ENCODE data around the gene PRX.

PRX gene

DNA sequence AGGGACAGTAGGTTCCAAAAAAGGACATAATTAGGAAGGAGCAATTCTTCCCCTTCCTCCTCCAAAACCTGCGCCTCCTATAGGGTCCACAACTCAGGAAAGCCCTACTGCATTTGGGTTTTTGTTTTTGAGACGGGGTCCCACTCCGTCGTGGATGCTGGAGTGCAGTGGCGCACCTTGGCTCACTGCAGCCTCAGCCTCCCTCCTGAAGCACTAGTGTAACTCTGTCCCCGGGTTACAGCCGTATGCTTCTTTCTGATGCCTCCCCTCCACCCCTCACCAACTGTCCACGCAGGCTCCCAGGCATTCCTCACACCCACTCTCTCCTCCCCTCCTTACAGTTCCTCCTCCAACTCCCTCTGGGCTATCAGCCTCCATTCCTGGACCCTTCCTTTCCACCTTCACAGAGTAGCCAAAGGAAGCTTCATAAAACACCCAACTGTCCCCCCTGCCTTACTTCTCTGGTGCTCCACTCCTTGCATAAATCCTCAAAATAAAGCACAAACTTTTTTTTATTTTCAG, 33.1 kb upstream of the PRX start:
- peak overlapping the region; percentile 85 for H2AK5ac ChIP-seq (ENCODE audit: low read depth, low read length)
- H3K9me3 ChIP-seq (replicated peaks in 1 of 2; ENCODE audit: control insufficient read depth in 2 of 2, insufficient read depth in 1 of 2, low read depth in 1 of 2, low read length in 2 of 2): no peaks in the 10 kb centered on the region
- H2BK5ac ChIP-seq (ENCODE audit: low read length): no peak overlapping the region
- no peak overlapping the region for H3K9ac ChIP-seq (ENCODE audit: low read depth, low read length, poor library complexity)
- H4K91ac ChIP-seq (ENCODE audit: low read depth, low read length, poor library complexity): no peak overlapping the region
- no peak overlapping the region for H3K14ac ChIP-seq (ENCODE audit: low read length)
- no peak overlapping the region for H2BK12ac ChIP-seq (ENCODE audit: low read length)
- peak overlapping the region; percentile 82 for H3K18ac ChIP-seq (ENCODE audit: low read length)
- H3K27ac ChIP-seq (replicated peaks; ENCODE audit: low read length): peak overlapping the region; percentile 20
- peak overlapping the region; percentile 17 for H2AFZ ChIP-seq (ENCODE audit: low read length)
- peaks cover 15 to 32% of the 10 kb centered on the region in 2 donors for H3K4me1 ChIP-seq (ENCODE audit: control insufficient read depth in 2 of 2, insufficient read depth in 1 of 2, low read depth in 1 of 2, low read length in 2 of 2)
- H2BK120ac ChIP-seq (ENCODE audit: low read depth, low read length): peak overlapping the region; percentile 13
- WGBS, 2 donors (ENCODE audit: extremely low coverage in 2 of 2, insufficient read length in 2 of 2, insufficient replicate concordance in 1 of 2): no CpG with 5 or more reads among the region's 8 CpGs
- no peak overlapping the region for H4K8ac ChIP-seq (ENCODE audit: low read depth, low read length)
- H3K36me3 ChIP-seq (replicated peaks in 1 of 2; ENCODE audit: control insufficient read depth in 2 of 2, insufficient read depth in 2 of 2, low read length in 2 of 2): peaks cover 6 to 14% of the 10 kb centered on the region in 2 donors
- peaks cover 11% of the 10 kb centered on the region for H3K79me1 ChIP-seq (ENCODE audit: low read depth, low read length)
- H3K4ac ChIP-seq (ENCODE audit: low read length): no peak overlapping the region
- no peaks in the 10 kb centered on the region for H3K27me3 ChIP-seq (ENCODE audit: control insufficient read depth in 3 of 3, insufficient read depth in 3 of 3, low read depth in 1 of 3, low read length in 3 of 3)
- H3K4me3 ChIP-seq (ENCODE audit: low read length in 2 of 2): no peak overlapping the region
- H2BK15ac ChIP-seq (ENCODE audit: low read length): peak overlapping the region; percentile 70
- DNase-seq (ENCODE audit: low spot score): no peak
- peak overlapping the region; percentile 29 for H3K23ac ChIP-seq (ENCODE audit: low read depth, low read length, poor library complexity)
- H3K4me2 ChIP-seq (ENCODE audit: insufficient read depth, low read length, poor library complexity, severe bottlenecking): no peak overlapping the region

DNA sequence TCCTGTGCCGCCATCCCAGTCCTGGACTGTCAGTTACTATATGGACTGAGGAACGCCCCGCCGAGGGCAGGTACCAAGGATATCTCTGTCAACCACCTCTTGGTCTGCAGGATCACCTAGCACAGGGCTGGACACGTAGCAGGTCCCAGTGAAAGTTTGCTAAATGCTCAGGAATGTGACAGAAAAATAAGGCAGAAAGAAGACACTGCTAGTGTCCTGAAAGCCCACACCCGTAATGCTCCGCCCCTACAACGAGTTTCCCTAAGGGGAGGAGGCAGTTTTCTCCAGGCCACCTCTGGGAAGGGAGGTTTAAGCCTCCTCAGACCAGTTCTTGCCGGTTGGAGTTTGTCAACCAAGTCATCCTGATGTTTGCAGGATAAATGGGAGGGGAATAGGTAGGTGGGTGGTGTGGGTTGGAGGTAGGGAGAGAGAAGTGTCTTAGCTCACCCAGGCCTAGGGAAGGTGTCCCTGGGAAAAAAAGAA, 32.6 kb upstream of the PRX start:
- no peak overlapping the region for H2BK15ac ChIP-seq (ENCODE audit: low read length)
- H3K27ac ChIP-seq (replicated peaks; ENCODE audit: low read length): peak overlapping the region; percentile 61
- no peak overlapping the region for H3K4ac ChIP-seq (ENCODE audit: low read length)
- peak overlapping the region; percentile 3 for H2BK12ac ChIP-seq (ENCODE audit: low read length)
- H4K91ac ChIP-seq (ENCODE audit: low read depth, low read length, poor library complexity): no peak overlapping the region
- no peak overlapping the region for H4K8ac ChIP-seq (ENCODE audit: low read depth, low read length)
- no peak overlapping the region for H3K9ac ChIP-seq (ENCODE audit: low read depth, low read length, poor library complexity)
- DNase-seq (ENCODE audit: low spot score): no peak
- peak overlapping the region; percentile 2 for H3K18ac ChIP-seq (ENCODE audit: low read length)
- no peak overlapping the region for H3K4me2 ChIP-seq (ENCODE audit: insufficient read depth, low read length, poor library complexity, severe bottlenecking)
- no peak overlapping the region for H2AK5ac ChIP-seq (ENCODE audit: low read depth, low read length)
- peak overlapping the region; percentile 29 for H3K23ac ChIP-seq (ENCODE audit: low read depth, low read length, poor library complexity)
- peak overlapping the region; percentile 4 for H2BK5ac ChIP-seq (ENCODE audit: low read length)
- peaks cover 11 to 19% of the 10 kb centered on the region in 2 donors for H3K36me3 ChIP-seq (replicated peaks in 1 of 2; ENCODE audit: control insufficient read depth in 2 of 2, insufficient read depth in 2 of 2, low read length in 2 of 2)
- no peak overlapping the region for H3K4me3 ChIP-seq (ENCODE audit: low read length in 2 of 2)
- H3K27me3 ChIP-seq (ENCODE audit: control insufficient read depth in 3 of 3, insufficient read depth in 3 of 3, low read depth in 1 of 3, low read length in 3 of 3): no peaks in the 10 kb centered on the region
- peak overlapping the region; percentile 17 for H2AFZ ChIP-seq (ENCODE audit: low read length)
- H2BK120ac ChIP-seq (ENCODE audit: low read depth, low read length): no peak overlapping the region
- peaks cover 15 to 37% of the 10 kb centered on the region in 2 donors for H3K4me1 ChIP-seq (ENCODE audit: control insufficient read depth in 2 of 2, insufficient read depth in 1 of 2, low read depth in 1 of 2, low read length in 2 of 2)
- no CpG with 5 or more reads among the region's 9 CpGs for WGBS, 2 donors (ENCODE audit: extremely low coverage in 2 of 2, insufficient read length in 2 of 2, insufficient replicate concordance in 1 of 2)
- H3K79me1 ChIP-seq (ENCODE audit: low read depth, low read length): peaks cover 11% of the 10 kb centered on the region
- H3K9me3 ChIP-seq (replicated peaks in 1 of 2; ENCODE audit: control insufficient read depth in 2 of 2, insufficient read depth in 1 of 2, low read depth in 1 of 2, low read length in 2 of 2): no peaks in the 10 kb centered on the region
- H3K14ac ChIP-seq (ENCODE audit: low read length): no peak overlapping the region

DNA sequence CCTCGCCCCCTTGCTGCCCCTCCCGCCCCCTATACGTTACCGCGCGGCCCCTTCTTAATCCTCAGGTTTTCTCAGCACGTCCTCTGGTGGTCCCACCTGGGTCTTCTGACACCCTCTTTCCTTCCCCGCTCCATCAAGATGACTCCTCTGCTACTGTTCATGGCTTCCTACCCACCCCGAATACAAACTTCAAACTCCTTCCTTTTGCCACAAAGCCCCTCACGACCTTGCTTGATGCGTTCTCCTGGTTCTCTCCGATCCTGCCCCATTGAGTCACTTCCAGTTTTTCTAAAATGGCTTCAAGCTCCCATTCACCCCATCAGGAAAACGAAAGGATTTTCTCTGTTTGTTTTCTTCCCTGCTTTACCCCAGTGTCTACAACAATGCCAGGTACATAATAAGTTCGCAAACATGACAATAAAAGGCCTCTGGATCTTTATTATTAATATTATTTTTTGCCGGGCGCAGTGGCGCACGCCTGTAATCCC, 31.7 kb upstream of the PRX start:
- Histone ChIP-seq H3K4ac (ENCODE audit: low read length) (no peak overlapping the region), H4K91ac (ENCODE audit: low read depth, low read length, poor library complexity) (no peak overlapping the region)
- WGBS, 2 donors (ENCODE audit: extremely low coverage in 2 of 2, insufficient read length in 2 of 2, insufficient replicate concordance in 1 of 2): no CpG with 5 or more reads among the region's 18 CpGs

DNA sequence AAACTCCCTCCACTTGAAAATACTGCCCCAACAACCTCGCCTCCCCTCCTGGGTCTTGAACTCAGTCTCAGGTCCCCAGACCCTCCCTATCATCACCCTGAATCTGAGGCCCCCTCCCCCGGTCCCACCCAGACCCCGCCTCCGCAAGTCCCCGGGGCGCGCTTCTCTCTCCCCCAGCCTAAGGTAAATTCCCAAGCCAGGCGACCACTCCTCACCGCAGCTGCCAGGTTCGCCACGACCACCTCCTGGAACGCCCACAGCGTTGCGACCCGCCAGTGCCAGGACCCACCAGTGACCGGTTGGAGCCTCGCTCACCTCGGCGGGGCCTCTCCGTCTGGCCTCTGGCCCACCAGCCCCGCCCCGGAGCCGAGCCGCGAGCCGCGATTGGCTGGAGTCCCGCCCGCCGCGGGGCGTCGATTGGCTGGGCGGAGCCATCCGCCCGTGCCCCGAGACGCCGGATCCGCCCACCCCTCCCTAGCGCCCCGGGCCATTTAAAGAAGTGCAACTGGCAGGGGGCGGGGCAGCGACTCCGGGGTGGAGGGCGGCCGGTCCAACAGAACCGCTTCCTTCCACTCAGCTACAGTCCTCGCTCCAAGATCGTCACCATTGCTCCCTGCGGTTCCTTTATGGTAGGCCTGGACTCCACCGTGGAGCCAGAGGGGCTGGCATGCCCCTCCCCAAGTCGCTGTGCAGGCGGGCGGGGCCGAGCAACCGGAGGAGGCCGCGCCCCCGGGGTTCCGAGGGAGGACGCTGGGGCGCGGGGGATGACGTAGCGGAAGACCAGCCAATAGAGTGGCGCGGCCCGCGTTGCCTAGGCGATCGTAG, 31.0 kb upstream of the PRX start, which contains the start of gene SERTAD3:
Gene SERTAD3, minus strand, starts transcription at position 336 of the 825 bp plus-strand sequence. CDS start 2,255 bp downstream, outside the sequence.
- Histone ChIP-seq H3K79me1 (ENCODE audit: low read depth, low read length) (peaks cover 11% of the 10 kb centered on the region), H2BK12ac (ENCODE audit: low read length) (no peak within 1 kb of the TSS), H3K27me3 (ENCODE audit: control insufficient read depth in 3 of 3, insufficient read depth in 3 of 3, low read depth in 1 of 3, low read length in 3 of 3) (no peaks in the 10 kb centered on the region), H3K23ac (ENCODE audit: low read depth, low read length, poor library complexity) (peak within 1 kb of the TSS; percentile 97), H2AFZ (ENCODE audit: low read length) (peak within 1 kb of the TSS; percentile 99), H2BK5ac (ENCODE audit: low read length) (no peak within 1 kb of the TSS), H3K4ac (ENCODE audit: low read length) (no peak within 1 kb of the TSS), H3K9me3 (replicated peaks in 1 of 2; ENCODE audit: control insufficient read depth in 2 of 2, insufficient read depth in 1 of 2, low read depth in 1 of 2, low read length in 2 of 2) (no peaks in the 10 kb centered on the region), H4K8ac (ENCODE audit: low read depth, low read length) (no peak within 1 kb of the TSS), H2AK5ac (ENCODE audit: low read depth, low read length) (peak within 1 kb of the TSS; percentile 5), H3K4me1 (ENCODE audit: control insufficient read depth in 2 of 2, insufficient read depth in 1 of 2, low read depth in 1 of 2, low read length in 2 of 2) (peaks cover 15 to 37% of the 10 kb centered on the region in 2 donors), H3K14ac (ENCODE audit: low read length) (no peak within 1 kb of the TSS), H2BK120ac (ENCODE audit: low read depth, low read length) (no peak within 1 kb of the TSS), H3K4me2 (ENCODE audit: insufficient read depth, low read length, poor library complexity, severe bottlenecking) (peak within 1 kb of the TSS; percentile 61), H2BK15ac (ENCODE audit: low read length) (no peak within 1 kb of the TSS), H3K4me3 (ENCODE audit: low read length in 2 of 2) (peak within 1 kb of the TSS; percentile 96 to 99), H3K36me3 (replicated peaks in 1 of 2; ENCODE audit: control insufficient read depth in 2 of 2, insufficient read depth in 2 of 2, low read length in 2 of 2) (peaks cover 16 to 29% of the 10 kb centered on the region in 2 donors), H3K9ac (ENCODE audit: low read depth, low read length, poor library complexity) (peak within 1 kb of the TSS; percentile 91), H4K91ac (ENCODE audit: low read depth, low read length, poor library complexity) (no peak within 1 kb of the TSS), H3K27ac (replicated peaks; ENCODE audit: low read length) (peak within 1 kb of the TSS; percentile 93), H3K18ac (ENCODE audit: low read length) (peak within 1 kb of the TSS; percentile 99)
- no CpG with 5 or more reads among the region's 72 CpGs for WGBS, 2 donors (ENCODE audit: extremely low coverage in 2 of 2, insufficient read length in 2 of 2, insufficient replicate concordance in 1 of 2)
- DNase-seq (ENCODE audit: low spot score): peak; percentile 97

More for the DNA sequence above, 31.7 kb upstream of the PRX start:
- Histone ChIP-seq H2BK15ac (ENCODE audit: low read length) (no peak overlapping the region), H3K14ac (ENCODE audit: low read length) (no peak overlapping the region), H3K79me1 (ENCODE audit: low read depth, low read length) (peaks cover 11% of the 10 kb centered on the region), H3K4me1 (ENCODE audit: control insufficient read depth in 2 of 2, insufficient read depth in 1 of 2, low read depth in 1 of 2, low read length in 2 of 2) (peaks cover 15 to 37% of the 10 kb centered on the region in 2 donors), H3K27ac (replicated peaks; ENCODE audit: low read length) (peak overlapping the region; percentile 93), H3K9ac (ENCODE audit: low read depth, low read length, poor library complexity) (no peak overlapping the region), H3K36me3 (replicated peaks in 1 of 2; ENCODE audit: control insufficient read depth in 2 of 2, insufficient read depth in 2 of 2, low read length in 2 of 2) (peaks cover 16 to 28% of the 10 kb centered on the region in 2 donors), H3K27me3 (ENCODE audit: control insufficient read depth in 3 of 3, insufficient read depth in 3 of 3, low read depth in 1 of 3, low read length in 3 of 3) (no peaks in the 10 kb centered on the region), H2BK12ac (ENCODE audit: low read length) (no peak overlapping the region), H3K18ac (ENCODE audit: low read length) (peak overlapping the region; percentile 46), H3K9me3 (replicated peaks in 1 of 2; ENCODE audit: control insufficient read depth in 2 of 2, insufficient read depth in 1 of 2, low read depth in 1 of 2, low read length in 2 of 2) (no peaks in the 10 kb centered on the region), H3K4me2 (ENCODE audit: insufficient read depth, low read length, poor library complexity, severe bottlenecking) (peak overlapping the region; percentile 56), H2BK5ac (ENCODE audit: low read length) (no peak overlapping the region), H3K23ac (ENCODE audit: low read depth, low read length, poor library complexity) (no peak overlapping the region), H2AFZ (ENCODE audit: low read length) (peak overlapping the region; percentile 99), H2AK5ac (ENCODE audit: low read depth, low read length) (no peak overlapping the region), H2BK120ac (ENCODE audit: low read depth, low read length) (no peak overlapping the region), H4K8ac (ENCODE audit: low read depth, low read length) (no peak overlapping the region), H3K4me3 (ENCODE audit: low read length in 2 of 2) (peak overlapping the region; percentile 49 to 99)
- no peak for DNase-seq (ENCODE audit: low spot score)

Measured in neuronal stem cell (in vitro differentiated cells).